GM23338 (cell line): ENCODE results near the gene DCAF5. TPM values are rescaled to one million over a fixed set of nuclear protein-coding genes. Genes with fewer than 3 reads are reported as not detected.
A peak's percentile ranks its signal among the peaks of the same experiment; 100 is the strongest.

Source experiments
- ATAC-seq: fragments of 200-7000 bp; cut with Tn5 transposase; 3 replicates; pipeline ENCODE4 v1.9.1; 2020
- DNase-seq: peaks from one replicate; pipeline ENCODE4 v3.0.0-alpha.2; 2015; ENCODE audit warnings: low spot score
- H2AFZ ChIP-seq: fragments of 200-600 bp; sonication (generic); 2 replicates; pipeline ENCODE4 v1.8.0; 2016; ENCODE audit warnings: antibody characterized with exemption, mild to moderate bottlenecking, moderate library complexity
- H3F3A ChIP-seq: fragments of 200-600 bp; sonication (generic); replicated peaks from 2 replicates; pipeline ENCODE4 v1.8.0; 2017; ENCODE audit warnings: antibody characterized with exemption, mixed run types, low read depth
- H3K27ac ChIP-seq: fragments of 200-600 bp; sonication (generic); 2 replicates; pipeline ENCODE4 v1.6.1; 2016; ENCODE audit warnings: low read depth
- H3K27me3 ChIP-seq: fragments of 200-600 bp; sonication (generic); 2 replicates; pipeline ENCODE4 v1.8.0; 2016; ENCODE audit warnings: mild to moderate bottlenecking, mixed run types, moderate library complexity; ENCODE audit not compliant: insufficient read depth
- H3K36me3 ChIP-seq: fragments of 200-600 bp; sonication (generic); 2 replicates; pipeline ENCODE4 v1.8.0; 2016; ENCODE audit warnings: mild to moderate bottlenecking; ENCODE audit not compliant: insufficient read depth
- H3K4me1 ChIP-seq: fragments of 200-600 bp; sonication (generic); 2 replicates; pipeline ENCODE4 v1.8.0; 2016; ENCODE audit warnings: mild to moderate bottlenecking, moderate library complexity; ENCODE audit not compliant: insufficient read depth
- H3K4me2 ChIP-seq: fragments of 200-600 bp; sonication (generic); 2 replicates; pipeline ENCODE4 v1.7.1; 2017; ENCODE audit warnings: mixed run types
- H3K4me3 ChIP-seq: fragments of 200-600 bp; sonication (generic); 2 replicates; pipeline ENCODE4 v1.6.1; 2016; ENCODE audit warnings: mixed run types
- H3K79me2 ChIP-seq: fragments of 200-600 bp; sonication (generic); replicated peaks from 2 replicates; pipeline ENCODE4 v1.8.0; 2017; ENCODE audit warnings: mild to moderate bottlenecking; ENCODE audit not compliant: insufficient read depth
- H3K9me2 ChIP-seq: fragments of 200-600 bp; sonication (generic); 2 replicates; pipeline ENCODE4 v1.8.0; 2017; ENCODE audit not compliant: insufficient read depth
- H4K20me1 ChIP-seq: fragments of 200-600 bp; sonication (generic); replicated peaks from 2 replicates; pipeline ENCODE4 v1.8.0; 2017; ENCODE audit warnings: mild to moderate bottlenecking; ENCODE audit not compliant: insufficient read depth
- H3K27ac Mint-ChIP-seq: 2 replicates; pipeline ENCODE4 v1.8.0; 2020; ENCODE audit warnings: inconsistent platforms, mild to moderate bottlenecking, moderate library complexity, mixed read lengths
- H3K27me3 Mint-ChIP-seq: 3 replicates; pipeline ENCODE4 v1.8.0; 2022; ENCODE audit warnings: low read depth, mild to moderate bottlenecking, moderate library complexity, mixed read lengths, inconsistent platforms; ENCODE audit not compliant: insufficient read depth, poor library complexity
- H3K36me3 Mint-ChIP-seq: 3 replicates; pipeline ENCODE4 v1.8.0; 2021; ENCODE audit warnings: low read depth, mild to moderate bottlenecking, inconsistent platforms, moderate library complexity, mixed read lengths
- H3K4me1 Mint-ChIP-seq: 3 replicates; pipeline ENCODE4 v1.8.0; 2020; ENCODE audit warnings: mild to moderate bottlenecking, inconsistent platforms, mixed read lengths
- H3K4me3 Mint-ChIP-seq: 3 replicates; pipeline ENCODE4 v1.8.0; 2021; ENCODE audit warnings: moderate library complexity, mild to moderate bottlenecking, inconsistent platforms, mixed read lengths
- H3K9me3 Mint-ChIP-seq: 3 replicates; pipeline ENCODE4 v1.8.0; 2020; ENCODE audit warnings: moderate library complexity, mild to moderate bottlenecking, inconsistent platforms, mixed read lengths
- EZH2 ChIP-seq: fragments of 200-600 bp; sonication (generic); IDR thresholded peaks from one replicate; pipeline ENCODE4 v1.8.0; 2017; ENCODE audit warnings: antibody characterized with exemption, mild to moderate bottlenecking, low read depth; ENCODE audit not compliant: unreplicated experiment
- EZH2phosphoT487 ChIP-seq: fragments of 200-600 bp; sonication (generic); IDR thresholded peaks from one replicate; pipeline ENCODE4 v1.8.1; 2018; ENCODE audit warnings: antibody characterized with exemption; ENCODE audit not compliant: unreplicated experiment
- POLR2AphosphoS5 ChIP-seq: IDR thresholded peaks from 2 replicates; pipeline ENCODE4 v1.6.1; 2016; ENCODE audit warnings: antibody characterized with exemption, low read depth
- REST ChIP-seq: IDR thresholded peaks from one replicate; pipeline ENCODE4 v1.6.1; 2018; ENCODE audit warnings: antibody characterized with exemption; ENCODE audit not compliant: unreplicated experiment
- STAT1 ChIP-seq: IDR thresholded peaks from one replicate; pipeline ENCODE4 v1.6.1; 2016; ENCODE audit warnings: antibody characterized with exemption; ENCODE audit not compliant: unreplicated experiment
- ZNF331 ChIP-seq: fragments of 250-450 bp; sonication (Bioruptor Pico); IDR thresholded peaks from 2 replicates; pipeline ENCODE4 v1.5.0; 2020; ENCODE audit warnings: low read depth, mild to moderate bottlenecking, moderate library complexity
- ZNF462 ChIP-seq: fragments of 250-450 bp; sonication (Bioruptor Pico); IDR thresholded peaks from 2 replicates; pipeline ENCODE4 v1.5.0; 2020; ENCODE audit warnings: mild to moderate bottlenecking, moderate library complexity
- polyA plus RNA-seq: library from polyadenylated mRNA; unstranded; fragments of >200 nt; fragmentation: Nextera tagmentation; extraction: Ambion mirVana; gene quantifications from 2 replicates; pipeline ENCODE4 v1.2.1, GENCODE V29; 2016
- total RNA-seq: library from RNA; depleted of rRNA; stranded (reverse); fragments of >200 nt; shearing (Covaris generic); gene quantifications from 2 replicates; pipeline ENCODE4 v1.2.3, GENCODE V29; 2014

The DCAF5 gene
- total and polyA plus RNA-seq, 2 experiments from 2014 or later = 14.0 to 15.2 TPM

- TF ChIP-seq ZNF462 (CRISPR knock-in tag) = no peak
- TF ChIP-seq STAT1 = no peak
- no peak for TF ChIP-seq REST
- no peak for TF ChIP-seq ZNF331 (CRISPR knock-in tag)
- TF ChIP-seq EZH2 = no peak
These were observed 142.3 kb downstream of the DCAF5 start (continued) for GRCh38 chr14:69010648-69011047.

- Histone ChIP-seq H3K36me3 (no peaks in the 10 kb centered on the region), H3K27ac (no peak overlapping the region), H3K4me1 (peaks cover 17% of the 10 kb centered on the region), H4K20me1 (no peaks in the 10 kb centered on the region), H3K27me3 (no peaks in the 10 kb centered on the region), H3K9me2 (no peaks in the 10 kb centered on the region), H3K4me3 (no peak overlapping the region), H3K79me2 (no peaks in the 10 kb centered on the region), H3F3A (no peaks in the 10 kb centered on the region), H2AFZ (peak overlapping the region; percentile 43; the same call in 1 of the 2 replicates), H3K4me2 (no peak overlapping the region)
- Mint-ChIP-seq H3K4me1 (peaks cover 24% of the 10 kb centered on the region), H3K36me3 (no peaks in the 10 kb centered on the region; the same call in 2 of the 3 replicates), H3K27ac (no peak overlapping the region), H3K4me3 (no peak overlapping the region), H3K9me3 (no peaks in the 10 kb centered on the region), H3K27me3 (peaks cover 12% of the 10 kb centered on the region)
- DNase-seq = no peak
- ATAC-seq = no peak
- TF ChIP-seq REST (no peak), POLR2AphosphoS5 (no peak), EZH2phosphoT487 (no peak)
These were observed 144.5 kb downstream of the DCAF5 start for GRCh38 chr14:69008421-69008884.
